ENCODE measurements around the gene R3HDM1.
"Not testable (repeated sequence)": the region's sequence is repeated elsewhere in the genome, so short reads cannot be mapped to it uniquely, and the experiment has no call there.

Gene R3HDM1

GRCh38 chr2:135715086-135715485 lies 183.8 kb downstream of the R3HDM1 start:
- not testable (repeated sequence) for H3K27me3 ChIP-seq (ENCODE audit: insufficient read depth, low read length); H2BK120ac ChIP-seq (ENCODE audit: insufficient read depth, low read length, poor library complexity); H3K79me2 ChIP-seq (ENCODE audit: control insufficient read depth, insufficient read depth, low read length, poor library complexity); H3K9me3 ChIP-seq (ENCODE audit: insufficient read depth, low read depth, low read length); H3K18ac ChIP-seq (ENCODE audit: low read length); H2AFZ ChIP-seq (ENCODE audit: insufficient read depth, low read length, poor library complexity); H3K27ac ChIP-seq (ENCODE audit: low read depth, low read length); H3K4me2 ChIP-seq (ENCODE audit: low read length); H2BK12ac ChIP-seq (ENCODE audit: low read length); H2AK5ac ChIP-seq (ENCODE audit: low read length); H4K8ac ChIP-seq (ENCODE audit: low read depth, low read length); H3K9ac ChIP-seq (ENCODE audit: low read length); H4K12ac ChIP-seq (ENCODE audit: low read depth, low read length); H3K4me1 ChIP-seq (ENCODE audit: control insufficient read depth in 1 of 2, insufficient read depth in 2 of 2, low read length in 2 of 2); H3K23ac ChIP-seq (ENCODE audit: low read length); H4K91ac ChIP-seq (ENCODE audit: low read depth, low read length); H3K4me3 ChIP-seq (ENCODE audit: low read depth, low read length); H2BK5ac ChIP-seq (ENCODE audit: low read depth, low read length, poor library complexity); DNase-seq; H3K79me1 ChIP-seq (ENCODE audit: low read length); H3K14ac ChIP-seq (ENCODE audit: low read length); H3K4ac ChIP-seq (ENCODE audit: low read depth, low read length)
- WGBS (ENCODE audit: extremely low coverage, insufficient coverage, insufficient read length) = no CpG with 5 or more reads among the region's 9 CpGs
- H3K36me3 ChIP-seq (ENCODE audit: control insufficient read depth in 1 of 2, insufficient read depth in 2 of 2, low read length in 2 of 2) = peaks cover 8 to 11% of the 10 kb centered on the region in 2 experiments

GRCh38 chr2:135728064-135728743 lies 196.9 kb downstream of the R3HDM1 start:
- DNase-seq = no peak
- Histone ChIP-seq H3K79me2 (ENCODE audit: control insufficient read depth, insufficient read depth, low read length, poor library complexity) (no peaks in the 10 kb centered on the region), H4K91ac (ENCODE audit: low read depth, low read length) (no peak overlapping the region), H2AFZ (ENCODE audit: insufficient read depth, low read length, poor library complexity) (no peak overlapping the region), H3K4me3 (ENCODE audit: low read depth, low read length) (no peak overlapping the region), H3K9me3 (ENCODE audit: insufficient read depth, low read depth, low read length) (no peaks in the 10 kb centered on the region), H2BK120ac (ENCODE audit: insufficient read depth, low read length, poor library complexity) (no peak overlapping the region), H3K27ac (ENCODE audit: low read depth, low read length) (no peak overlapping the region), H3K4me2 (ENCODE audit: low read length) (no peak overlapping the region), H3K27me3 (ENCODE audit: insufficient read depth, low read length) (no peaks in the 10 kb centered on the region), H3K23ac (ENCODE audit: low read length) (no peak overlapping the region), H3K9ac (ENCODE audit: low read length) (no peak overlapping the region), H2BK12ac (ENCODE audit: low read length) (no peak overlapping the region), H2BK5ac (ENCODE audit: low read depth, low read length, poor library complexity) (no peak overlapping the region), H4K8ac (ENCODE audit: low read depth, low read length) (no peak overlapping the region), H3K4ac (ENCODE audit: low read depth, low read length) (no peak overlapping the region), H3K36me3 (ENCODE audit: control insufficient read depth in 1 of 2, insufficient read depth in 2 of 2, low read length in 2 of 2) (peaks cover 4 to 10% of the 10 kb centered on the region in 2 experiments), H3K14ac (ENCODE audit: low read length) (no peak overlapping the region), H3K18ac (ENCODE audit: low read length) (no peak overlapping the region), H3K79me1 (ENCODE audit: low read length) (no peaks in the 10 kb centered on the region), H3K4me1 (ENCODE audit: control insufficient read depth in 1 of 2, insufficient read depth in 2 of 2, low read length in 2 of 2) (no peaks in the 10 kb centered on the region), H2AK5ac (ENCODE audit: low read length) (no peak overlapping the region), H4K12ac (ENCODE audit: low read depth, low read length) (no peak overlapping the region)
- WGBS (ENCODE audit: extremely low coverage, insufficient coverage, insufficient read length) = no CpG with 5 or more reads among the region's 2 CpGs

- Histone ChIP-seq H3K27ac (ENCODE audit: low read depth, low read length) (no peak overlapping the region), H3K79me1 (ENCODE audit: low read length) (no peaks in the 10 kb centered on the region), H2BK12ac (ENCODE audit: low read length) (no peak overlapping the region), H3K23ac (ENCODE audit: low read length) (no peak overlapping the region), H3K4me1 (ENCODE audit: control insufficient read depth in 1 of 2, insufficient read depth in 2 of 2, low read length in 2 of 2) (no peaks in the 10 kb centered on the region), H4K8ac (ENCODE audit: low read depth, low read length) (no peak overlapping the region), H2AK5ac (ENCODE audit: low read length) (no peak overlapping the region), H3K4me3 (ENCODE audit: low read depth, low read length) (no peak overlapping the region), H3K4me2 (ENCODE audit: low read length) (no peak overlapping the region), H2AFZ (ENCODE audit: insufficient read depth, low read length, poor library complexity) (no peak overlapping the region), H3K27me3 (ENCODE audit: insufficient read depth, low read length) (no peaks in the 10 kb centered on the region), H3K4ac (ENCODE audit: low read depth, low read length) (no peak overlapping the region), H4K91ac (ENCODE audit: low read depth, low read length) (no peak overlapping the region), H2BK5ac (ENCODE audit: low read depth, low read length, poor library complexity) (no peak overlapping the region), H3K18ac (ENCODE audit: low read length) (no peak overlapping the region), H4K12ac (ENCODE audit: low read depth, low read length) (no peak overlapping the region), H3K14ac (ENCODE audit: low read length) (no peak overlapping the region), H2BK120ac (ENCODE audit: insufficient read depth, low read length, poor library complexity) (no peak overlapping the region), H3K79me2 (ENCODE audit: control insufficient read depth, insufficient read depth, low read length, poor library complexity) (no peaks in the 10 kb centered on the region), H3K9ac (ENCODE audit: low read length) (no peak overlapping the region), H3K36me3 (ENCODE audit: control insufficient read depth in 1 of 2, insufficient read depth in 2 of 2, low read length in 2 of 2) (no peaks in the 10 kb centered on the region), H3K9me3 (ENCODE audit: insufficient read depth, low read depth, low read length) (no peaks in the 10 kb centered on the region)
- DNase-seq = no peak
- WGBS (ENCODE audit: extremely low coverage, insufficient coverage, insufficient read length) = no CpG with 5 or more reads among the region's 5 CpGs
Measured at GRCh38 chr2:135732561-135732960, 201.3 kb downstream of the R3HDM1 start.

- no peak overlapping the region for H3K4me2 ChIP-seq (ENCODE audit: low read length)
Measured at GRCh38 chr2:135733045-135733444, 201.8 kb downstream of the R3HDM1 start.

More at GRCh38 chr2:135733045-135733444, 201.8 kb downstream of the R3HDM1 start:
- Histone ChIP-seq H2AK5ac (ENCODE audit: low read length) (no peak overlapping the region), H3K18ac (ENCODE audit: low read length) (no peak overlapping the region), H4K8ac (ENCODE audit: low read depth, low read length) (no peak overlapping the region), H3K36me3 (ENCODE audit: control insufficient read depth in 1 of 2, insufficient read depth in 2 of 2, low read length in 2 of 2) (no peaks in the 10 kb centered on the region), H3K4me3 (ENCODE audit: low read depth, low read length) (no peak overlapping the region), H2BK12ac (ENCODE audit: low read length) (no peak overlapping the region), H3K9ac (ENCODE audit: low read length) (no peak overlapping the region), H3K23ac (ENCODE audit: low read length) (no peak overlapping the region), H2AFZ (ENCODE audit: insufficient read depth, low read length, poor library complexity) (no peak overlapping the region), H2BK120ac (ENCODE audit: insufficient read depth, low read length, poor library complexity) (no peak overlapping the region), H3K79me1 (ENCODE audit: low read length) (no peaks in the 10 kb centered on the region), H2BK5ac (ENCODE audit: low read depth, low read length, poor library complexity) (no peak overlapping the region), H3K9me3 (ENCODE audit: insufficient read depth, low read depth, low read length) (no peaks in the 10 kb centered on the region), H3K4me1 (ENCODE audit: control insufficient read depth in 1 of 2, insufficient read depth in 2 of 2, low read length in 2 of 2) (no peaks in the 10 kb centered on the region), H3K27ac (ENCODE audit: low read depth, low read length) (no peak overlapping the region), H3K4ac (ENCODE audit: low read depth, low read length) (no peak overlapping the region), H3K14ac (ENCODE audit: low read length) (no peak overlapping the region), H4K12ac (ENCODE audit: low read depth, low read length) (no peak overlapping the region), H3K79me2 (ENCODE audit: control insufficient read depth, insufficient read depth, low read length, poor library complexity) (no peaks in the 10 kb centered on the region), H3K27me3 (ENCODE audit: insufficient read depth, low read length) (no peaks in the 10 kb centered on the region), H4K91ac (ENCODE audit: low read depth, low read length) (no peak overlapping the region)
- no CpG with 5 or more reads among the region's 2 CpGs for WGBS (ENCODE audit: extremely low coverage, insufficient coverage, insufficient read length)
- DNase-seq = no peak

Data from trophoblast cell (in vitro differentiated cells and primary cell).